WTC11 (cell line): ENCODE measurements around the gene ASIC5.
"Not testable (repeated sequence)": the region's sequence is repeated elsewhere in the genome, so short reads cannot be mapped to it uniquely, and the experiment has no call there.

Experiments
- TEAD4 ChIP-seq: sonication (generic); formaldehyde crosslinking; IDR thresholded peaks from 2 replicates; pipeline ENCODE4 v1.8.0; 2022; ENCODE audit warnings: mild to moderate bottlenecking, missing genetic modification reagents
- ZNF121 ChIP-seq: sonication (generic); formaldehyde crosslinking; IDR thresholded peaks from 2 replicates; pipeline ENCODE4 v1.8.0; 2023; ENCODE audit warnings: missing genetic modification reagents
- TF ChIP-seq, protein P1 (sequence below): fragments of 200-600 bp; IDR thresholded peaks from 2 replicates; pipeline ENCODE4 v1.8.0; 2022; ENCODE audit warnings: antibody characterized with exemption
- TF ChIP-seq, protein P2 (sequence below): sonication (generic); formaldehyde crosslinking; IDR thresholded peaks from 2 replicates; pipeline ENCODE4 v1.8.1; 2023; ENCODE audit warnings: mild to moderate bottlenecking, moderate library complexity, missing genetic modification reagents
- TF ChIP-seq, protein P3 (sequence below): sonication (generic); formaldehyde crosslinking; conservative IDR thresholded peaks from 2 replicates; pipeline ENCODE4 v1.8.1; 2023; ENCODE audit warnings: mild to moderate bottlenecking, low read depth, missing genetic modification reagents, moderate library complexity
- TF ChIP-seq, protein P4 (sequence below): sonication (generic); formaldehyde crosslinking; conservative IDR thresholded peaks from 2 replicates; pipeline ENCODE4 v1.8.1; 2022; ENCODE audit warnings: mild to moderate bottlenecking, missing genetic modification reagents
- TF ChIP-seq, protein P5 (sequence below): sonication (generic); formaldehyde crosslinking; IDR thresholded peaks from 2 replicates; pipeline ENCODE4 v1.8.1; 2022; ENCODE audit warnings: mild to moderate bottlenecking, moderate library complexity, missing genetic modification reagents

DNA sequence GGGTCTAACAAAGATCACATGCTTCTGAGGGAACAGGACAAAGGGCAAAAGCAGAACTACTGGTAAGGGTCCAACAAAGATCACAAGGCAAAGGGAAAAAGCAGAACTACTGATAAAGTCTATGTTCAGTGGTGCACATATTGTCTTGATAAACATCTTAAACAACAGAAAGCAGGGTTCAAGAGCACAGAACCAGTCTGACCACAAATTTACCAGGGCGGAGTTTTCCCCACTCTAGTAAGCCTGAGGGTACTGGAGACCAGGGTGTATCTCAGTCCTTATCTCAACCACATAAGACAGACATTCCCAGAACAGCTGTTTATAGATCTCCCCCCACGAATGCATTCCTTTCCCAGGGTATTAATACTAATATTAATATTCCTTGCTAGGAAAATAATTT lies 32.3 kb upstream of the ASIC5 start:
- TF ChIP-seq, protein P1, sequence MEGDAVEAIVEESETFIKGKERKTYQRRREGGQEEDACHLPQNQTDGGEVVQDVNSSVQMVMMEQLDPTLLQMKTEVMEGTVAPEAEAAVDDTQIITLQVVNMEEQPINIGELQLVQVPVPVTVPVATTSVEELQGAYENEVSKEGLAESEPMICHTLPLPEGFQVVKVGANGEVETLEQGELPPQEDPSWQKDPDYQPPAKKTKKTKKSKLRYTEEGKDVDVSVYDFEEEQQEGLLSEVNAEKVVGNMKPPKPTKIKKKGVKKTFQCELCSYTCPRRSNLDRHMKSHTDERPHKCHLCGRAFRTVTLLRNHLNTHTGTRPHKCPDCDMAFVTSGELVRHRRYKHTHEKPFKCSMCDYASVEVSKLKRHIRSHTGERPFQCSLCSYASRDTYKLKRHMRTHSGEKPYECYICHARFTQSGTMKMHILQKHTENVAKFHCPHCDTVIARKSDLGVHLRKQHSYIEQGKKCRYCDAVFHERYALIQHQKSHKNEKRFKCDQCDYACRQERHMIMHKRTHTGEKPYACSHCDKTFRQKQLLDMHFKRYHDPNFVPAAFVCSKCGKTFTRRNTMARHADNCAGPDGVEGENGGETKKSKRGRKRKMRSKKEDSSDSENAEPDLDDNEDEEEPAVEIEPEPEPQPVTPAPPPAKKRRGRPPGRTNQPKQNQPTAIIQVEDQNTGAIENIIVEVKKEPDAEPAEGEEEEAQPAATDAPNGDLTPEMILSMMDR, result not testable (repeated sequence)
- TF ChIP-seq, protein P2, sequence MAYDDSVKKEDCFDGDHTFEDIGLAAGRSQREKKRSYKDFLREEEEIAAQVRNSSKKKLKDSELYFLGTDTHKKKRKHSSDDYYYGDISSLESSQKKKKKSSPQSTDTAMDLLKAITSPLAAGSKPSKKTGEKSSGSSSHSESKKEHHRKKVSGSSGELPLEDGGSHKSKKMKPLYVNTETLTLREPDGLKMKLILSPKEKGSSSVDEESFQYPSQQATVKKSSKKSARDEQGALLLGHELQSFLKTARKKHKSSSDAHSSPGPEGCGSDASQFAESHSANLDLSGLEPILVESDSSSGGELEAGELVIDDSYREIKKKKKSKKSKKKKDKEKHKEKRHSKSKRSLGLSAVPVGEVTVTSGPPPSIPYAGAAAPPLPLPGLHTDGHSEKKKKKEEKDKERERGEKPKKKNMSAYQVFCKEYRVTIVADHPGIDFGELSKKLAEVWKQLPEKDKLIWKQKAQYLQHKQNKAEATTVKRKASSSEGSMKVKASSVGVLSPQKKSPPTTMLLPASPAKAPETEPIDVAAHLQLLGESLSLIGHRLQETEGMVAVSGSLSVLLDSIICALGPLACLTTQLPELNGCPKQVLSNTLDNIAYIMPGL, result not testable (repeated sequence)
- TF ChIP-seq, protein P3, sequence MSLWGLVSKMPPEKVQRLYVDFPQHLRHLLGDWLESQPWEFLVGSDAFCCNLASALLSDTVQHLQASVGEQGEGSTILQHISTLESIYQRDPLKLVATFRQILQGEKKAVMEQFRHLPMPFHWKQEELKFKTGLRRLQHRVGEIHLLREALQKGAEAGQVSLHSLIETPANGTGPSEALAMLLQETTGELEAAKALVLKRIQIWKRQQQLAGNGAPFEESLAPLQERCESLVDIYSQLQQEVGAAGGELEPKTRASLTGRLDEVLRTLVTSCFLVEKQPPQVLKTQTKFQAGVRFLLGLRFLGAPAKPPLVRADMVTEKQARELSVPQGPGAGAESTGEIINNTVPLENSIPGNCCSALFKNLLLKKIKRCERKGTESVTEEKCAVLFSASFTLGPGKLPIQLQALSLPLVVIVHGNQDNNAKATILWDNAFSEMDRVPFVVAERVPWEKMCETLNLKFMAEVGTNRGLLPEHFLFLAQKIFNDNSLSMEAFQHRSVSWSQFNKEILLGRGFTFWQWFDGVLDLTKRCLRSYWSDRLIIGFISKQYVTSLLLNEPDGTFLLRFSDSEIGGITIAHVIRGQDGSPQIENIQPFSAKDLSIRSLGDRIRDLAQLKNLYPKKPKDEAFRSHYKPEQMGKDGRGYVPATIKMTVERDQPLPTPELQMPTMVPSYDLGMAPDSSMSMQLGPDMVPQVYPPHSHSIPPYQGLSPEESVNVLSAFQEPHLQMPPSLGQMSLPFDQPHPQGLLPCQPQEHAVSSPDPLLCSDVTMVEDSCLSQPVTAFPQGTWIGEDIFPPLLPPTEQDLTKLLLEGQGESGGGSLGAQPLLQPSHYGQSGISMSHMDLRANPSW (CRISPR knock-in tag), result not testable (repeated sequence)
- TF ChIP-seq ZNF121; TEAD4 (CRISPR knock-in tag): not testable (repeated sequence)
- TF ChIP-seq, protein P4, sequence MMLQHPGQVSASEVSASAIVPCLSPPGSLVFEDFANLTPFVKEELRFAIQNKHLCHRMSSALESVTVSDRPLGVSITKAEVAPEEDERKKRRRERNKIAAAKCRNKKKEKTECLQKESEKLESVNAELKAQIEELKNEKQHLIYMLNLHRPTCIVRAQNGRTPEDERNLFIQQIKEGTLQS (CRISPR knock-in tag), result not testable (repeated sequence)
- TF ChIP-seq, protein P5, sequence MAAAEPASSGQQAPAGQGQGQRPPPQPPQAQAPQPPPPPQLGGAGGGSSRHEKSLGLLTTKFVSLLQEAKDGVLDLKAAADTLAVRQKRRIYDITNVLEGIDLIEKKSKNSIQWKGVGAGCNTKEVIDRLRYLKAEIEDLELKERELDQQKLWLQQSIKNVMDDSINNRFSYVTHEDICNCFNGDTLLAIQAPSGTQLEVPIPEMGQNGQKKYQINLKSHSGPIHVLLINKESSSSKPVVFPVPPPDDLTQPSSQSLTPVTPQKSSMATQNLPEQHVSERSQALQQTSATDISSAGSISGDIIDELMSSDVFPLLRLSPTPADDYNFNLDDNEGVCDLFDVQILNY, result not testable (repeated sequence)
